ENCODE results near the gene RGMB.

The RGMB gene

GRCh38 chr5:98784411-98784810 is 10.9 kb downstream of the RGMB start:
- in situ Hi-C loops (cut with MboI; ENCODE audit: low sequenced_read_pairs), result no loop called here

- in situ Hi-C loops (cut with MboI; ENCODE audit: low sequenced_read_pairs), result no loop called here
Measured at GRCh38 chr5:98785244-98785643, 11.8 kb downstream of the RGMB start.

- in situ Hi-C loops (cut with MboI; ENCODE audit: low sequenced_read_pairs), result no loop called here
Measured at GRCh38 chr5:98786191-98786853, 12.9 kb downstream of the RGMB start.

GRCh38 chr5:98787131-98787719 is 13.8 kb downstream of the RGMB start:
- in situ Hi-C loops (cut with MboI; ENCODE audit: low sequenced_read_pairs), result no loop called here

GRCh38 chr5:98789029-98789428 is 15.6 kb downstream of the RGMB start:
- in situ Hi-C loops (cut with MboI; ENCODE audit: low sequenced_read_pairs), result no loop called here

- in situ Hi-C loops (cut with MboI; ENCODE audit: low sequenced_read_pairs), result no loop called here
Measured at GRCh38 chr5:98791001-98791519, 17.6 kb downstream of the RGMB start.

- in situ Hi-C loops (cut with MboI; ENCODE audit: low sequenced_read_pairs), result no loop called here
Measured at GRCh38 chr5:98791898-98792580, 18.6 kb downstream of the RGMB start.

- in situ Hi-C loops (cut with MboI; ENCODE audit: low sequenced_read_pairs), result no loop called here
Measured at GRCh38 chr5:98793223-98793622, 19.8 kb downstream of the RGMB start.

GRCh38 chr5:98794001-98794400 is 20.5 kb downstream of the RGMB start:
- in situ Hi-C loops (cut with MboI; ENCODE audit: low sequenced_read_pairs), result no loop called here

GRCh38 chr5:98794414-98795080 is 21.1 kb downstream of the RGMB start:
- in situ Hi-C loops (cut with MboI; ENCODE audit: low sequenced_read_pairs), result no loop called here

- in situ Hi-C loops (cut with MboI; ENCODE audit: low sequenced_read_pairs), result no loop called here
Measured at GRCh38 chr5:98795243-98795642, 21.8 kb downstream of the RGMB start.

GRCh38 chr5:98796197-98796972 is 22.9 kb downstream of the RGMB start:
- in situ Hi-C loops (cut with MboI; ENCODE audit: low sequenced_read_pairs), result no loop called here

GRCh38 chr5:98798371-98798770 is 24.9 kb downstream of the RGMB start:
- in situ Hi-C loops (cut with MboI; ENCODE audit: low sequenced_read_pairs), result no loop called here

GRCh38 chr5:98798847-98799246 is 25.4 kb downstream of the RGMB start:
- in situ Hi-C loops (cut with MboI; ENCODE audit: low sequenced_read_pairs), result no loop called here

GRCh38 chr5:98804066-98804465 is 30.6 kb downstream of the RGMB start:
- in situ Hi-C loops (cut with MboI; ENCODE audit: low sequenced_read_pairs), result no loop called here

- in situ Hi-C loops (cut with MboI; ENCODE audit: low sequenced_read_pairs), result no loop called here
Measured at GRCh38 chr5:98805070-98805469, 31.6 kb downstream of the RGMB start.

GRCh38 chr5:98807806-98808205 is 34.3 kb downstream of the RGMB start:
- in situ Hi-C loops (cut with MboI; ENCODE audit: low sequenced_read_pairs), result no loop called here

- in situ Hi-C loops (cut with MboI; ENCODE audit: low sequenced_read_pairs), result no loop called here
Measured at GRCh38 chr5:98810206-98810605, 36.7 kb downstream of the RGMB start.

GRCh38 chr5:98813755-98814154 is 40.3 kb downstream of the RGMB start:
- in situ Hi-C loops (cut with MboI; ENCODE audit: low sequenced_read_pairs), result no loop called here

- in situ Hi-C loops (cut with MboI; ENCODE audit: low sequenced_read_pairs), result no loop called here
Measured at GRCh38 chr5:98816582-98817222, 43.2 kb downstream of the RGMB start.

All from HL-60/S4 treated with retinoic acid at 250 ng/mL for 4 days and 3 days (cell line).